GM18499 (cell line): ENCODE results near the gene WWOX.

Experiments
- ATAC-seq: cut with Tn5 transposase; IDR thresholded peaks from one replicate; pipeline ENCODE4 v1.9.1; 2021; ENCODE audit warnings: moderate number of reproducible peaks; ENCODE audit not compliant: insufficient read depth, unreplicated experiment

WWOX gene

GRCh38 chr16:78289844-78290277 lies 190.4 kb downstream of the WWOX start:
- no peak for ATAC-seq

GRCh38 chr16:78290395-78290794 lies 190.9 kb downstream of the WWOX start:
- no peak for ATAC-seq

GRCh38 chr16:78290872-78291591 lies 191.6 kb downstream of the WWOX start:
- ATAC-seq, result no peak

GRCh38 chr16:78291604-78292003 lies 192.2 kb downstream of the WWOX start:
- ATAC-seq, result no peak

- ATAC-seq, result no peak
Observed at GRCh38 chr16:78292086-78292843, 192.8 kb downstream of the WWOX start.

GRCh38 chr16:78292844-78293380 lies 193.5 kb downstream of the WWOX start:
- no peak for ATAC-seq

GRCh38 chr16:78294538-78295225 lies 195.2 kb downstream of the WWOX start:
- no peak for ATAC-seq

GRCh38 chr16:78297066-78297666 lies 197.7 kb downstream of the WWOX start:
- no peak for ATAC-seq

- ATAC-seq, result no peak
Observed at GRCh38 chr16:78298986-78299385, 199.5 kb downstream of the WWOX start.

- ATAC-seq, result no peak
Observed at GRCh38 chr16:78300469-78300868, 201.0 kb downstream of the WWOX start.

GRCh38 chr16:78303946-78304345 lies 204.5 kb downstream of the WWOX start:
- no peak for ATAC-seq

- no peak for ATAC-seq
Observed at GRCh38 chr16:78306361-78306760, 206.9 kb downstream of the WWOX start.

GRCh38 chr16:78307824-78308528 lies 208.5 kb downstream of the WWOX start:
- ATAC-seq, result no peak

- no peak for ATAC-seq
Observed at GRCh38 chr16:78309763-78310162, 210.3 kb downstream of the WWOX start.

GRCh38 chr16:78310196-78310595 lies 210.7 kb downstream of the WWOX start:
- ATAC-seq, result no peak

- ATAC-seq, result no peak
Observed at GRCh38 chr16:78310990-78311561, 211.6 kb downstream of the WWOX start.

- no peak for ATAC-seq
Observed at GRCh38 chr16:78311831-78312230, 212.4 kb downstream of the WWOX start.

GRCh38 chr16:78317564-78318240 lies 218.2 kb downstream of the WWOX start:
- no peak for ATAC-seq
